ENCODE measurements around the gene ZNF230.

The ZNF230 gene

GRCh38 chr19:44010468-44010867 is 7.7 kb downstream of the ZNF230 start (continued):
- TF ChIP-seq ZNF280D (tag by site-specific recombination; IDR thresholded peaks at IDR 0.05) = peak; percentile 85
- no peak for TF ChIP-seq ZNF132 (tag by site-specific recombination; IDR thresholded peaks at IDR 0.05; ENCODE audit: borderline replicate concordance)
- no peak for TF ChIP-seq ZNF677 (tag by site-specific recombination; IDR thresholded peaks at IDR 0.05)
- TF ChIP-seq ZNF416 (tag by site-specific recombination; IDR thresholded peaks at IDR 0.05) = no peak
- TF ChIP-seq MZF1 (tag by site-specific recombination; IDR thresholded peaks at IDR 0.05; ENCODE audit: borderline replicate concordance) = no peak
- TF ChIP-seq ZBTB11 (tag by site-specific recombination; conservative IDR thresholded peaks at IDR 0.05; ENCODE audit: low read depth) = no peak
- 0 out of 2 replicates have a peak, but pooled peaks have one; percentile 4 for TF ChIP-seq ZNF555 (tag by site-specific recombination; conservative IDR thresholded peaks at IDR 0.05)
- TF ChIP-seq, protein P1, sequence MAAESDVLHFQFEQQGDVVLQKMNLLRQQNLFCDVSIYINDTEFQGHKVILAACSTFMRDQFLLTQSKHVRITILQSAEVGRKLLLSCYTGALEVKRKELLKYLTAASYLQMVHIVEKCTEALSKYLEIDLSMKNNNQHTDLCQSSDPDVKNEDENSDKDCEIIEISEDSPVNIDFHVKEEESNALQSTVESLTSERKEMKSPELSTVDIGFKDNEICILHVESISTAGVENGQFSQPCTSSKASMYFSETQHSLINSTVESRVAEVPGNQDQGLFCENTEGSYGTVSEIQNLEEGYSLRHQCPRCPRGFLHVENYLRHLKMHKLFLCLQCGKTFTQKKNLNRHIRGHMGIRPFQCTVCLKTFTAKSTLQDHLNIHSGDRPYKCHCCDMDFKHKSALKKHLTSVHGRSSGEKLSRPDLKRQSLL (tag by site-specific recombination; IDR thresholded peaks at IDR 0.05) = no peak
- peak; percentile 68; the same call in 1 of the 2 replicates for TF ChIP-seq ZNF350 (tag by site-specific recombination; IDR thresholded peaks at IDR 0.05)
- TF ChIP-seq ZNF2 (tag by site-specific recombination; IDR thresholded peaks at IDR 0.05) = no peak
- no peak for TF ChIP-seq ZNF488 (tag by site-specific recombination; IDR thresholded peaks at IDR 0.05)
- 0 out of 2 replicates have a peak, but pooled peaks have one; percentile 25 for TF ChIP-seq ZNF518A (tag by site-specific recombination; conservative IDR thresholded peaks at IDR 0.05; ENCODE audit: low read depth)
- TF ChIP-seq TRIM28 (IDR thresholded peaks at IDR 0.05; ENCODE audit: borderline replicate concordance, low read length) = peak; percentile 90
- TF ChIP-seq ZNF843 (tag by site-specific recombination; IDR thresholded peaks at IDR 0.05) = no peak
- TF ChIP-seq, protein P2, sequence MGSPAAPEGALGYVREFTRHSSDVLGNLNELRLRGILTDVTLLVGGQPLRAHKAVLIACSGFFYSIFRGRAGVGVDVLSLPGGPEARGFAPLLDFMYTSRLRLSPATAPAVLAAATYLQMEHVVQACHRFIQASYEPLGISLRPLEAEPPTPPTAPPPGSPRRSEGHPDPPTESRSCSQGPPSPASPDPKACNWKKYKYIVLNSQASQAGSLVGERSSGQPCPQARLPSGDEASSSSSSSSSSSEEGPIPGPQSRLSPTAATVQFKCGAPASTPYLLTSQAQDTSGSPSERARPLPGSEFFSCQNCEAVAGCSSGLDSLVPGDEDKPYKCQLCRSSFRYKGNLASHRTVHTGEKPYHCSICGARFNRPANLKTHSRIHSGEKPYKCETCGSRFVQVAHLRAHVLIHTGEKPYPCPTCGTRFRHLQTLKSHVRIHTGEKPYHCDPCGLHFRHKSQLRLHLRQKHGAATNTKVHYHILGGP (tag by site-specific recombination; IDR thresholded peaks at IDR 0.05) = no peak
- no peak for TF ChIP-seq ZNF239 (tag by site-specific recombination; IDR thresholded peaks at IDR 0.05)
- TF ChIP-seq ZBTB1 (tag by site-specific recombination; IDR thresholded peaks at IDR 0.05) = no peak
- TF ChIP-seq SETDB1 (IDR thresholded peaks at IDR 0.05; ENCODE audit: insufficient read length, low read length) = peak; percentile 98
- TF ChIP-seq ZNF404 (tag by site-specific recombination; IDR thresholded peaks at IDR 0.05) = no peak
